GM21723 (cell line): ENCODE measurements around the gene GMEB2.
"Not testable (repeated sequence)": the region's sequence is repeated elsewhere in the genome, so short reads cannot be mapped to it uniquely, and the experiment has no call there.

ENCODE experiments used
- ATAC-seq: cut with Tn5 transposase; IDR thresholded peaks from one replicate; pipeline ENCODE4 v1.9.1; 2021; ENCODE audit warnings: mild to moderate bottlenecking, moderate library complexity; ENCODE audit not compliant: unreplicated experiment

The GMEB2 gene

GRCh38 chr20:63561624-63562396, 65.1 kb downstream of the GMEB2 start:
- ATAC-seq = no peak

GRCh38 chr20:63560856-63561609, 65.9 kb downstream of the GMEB2 start:
- ATAC-seq = no peak

GRCh38 chr20:63560333-63560805, 66.5 kb downstream of the GMEB2 start:
- ATAC-seq = no peak

- not testable (repeated sequence) for ATAC-seq
These were observed 67.2 kb downstream of the GMEB2 start for GRCh38 chr20:63559485-63560332.

GRCh38 chr20:63558804-63559484, 68.0 kb downstream of the GMEB2 start:
- ATAC-seq = no peak

GRCh38 chr20:63557481-63557891, 69.4 kb downstream of the GMEB2 start:
- no peak for ATAC-seq

GRCh38 chr20:63556873-63557478, 69.9 kb downstream of the GMEB2 start:
- no peak for ATAC-seq

GRCh38 chr20:63555661-63556381, 71.1 kb downstream of the GMEB2 start:
- ATAC-seq = no peak

GRCh38 chr20:63554361-63555278, 72.3 kb downstream of the GMEB2 start:
- ATAC-seq = no peak

- peak; percentile 19 for ATAC-seq
These were observed 73.0 kb downstream of the GMEB2 start, which contains the start of gene FNDC11 for GRCh38 chr20:63553933-63554290. FNDC11 (plus strand) TSS chr20:63554159; CDS start chr20:63555664, 1,505 bp downstream.

GRCh38 chr20:63553251-63553932, 73.5 kb downstream of the GMEB2 start:
- peak; percentile 48 for ATAC-seq

- ATAC-seq = peak; percentile 39
These were observed 74.2 kb downstream of the GMEB2 start for GRCh38 chr20:63552481-63553249.

- no peak for ATAC-seq
These were observed 75.8 kb downstream of the GMEB2 start for GRCh38 chr20:63551068-63551467.

GRCh38 chr20:63549679-63550282, 77.1 kb downstream of the GMEB2 start:
- ATAC-seq = no peak

GRCh38 chr20:63549019-63549418, 77.9 kb downstream of the GMEB2 start:
- ATAC-seq = no peak

- ATAC-seq = no peak
These were observed 78.4 kb downstream of the GMEB2 start for GRCh38 chr20:63548542-63548941.
